ENCODE results near the gene MCTP1. TPM values are rescaled to one million over a fixed set of nuclear protein-coding genes. Genes with fewer than 3 reads are reported as not detected.

The MCTP1 gene
- total RNA-seq, 1 experiment from 2014 or later = 48.2 TPM

- in situ Hi-C loops (cut with HindIII; ENCODE audit: low pct_unique_long_range_greater_than_20kb, low sequenced_read_pairs) = no loop called here
- DNase-seq (ENCODE audit: low read depth, low spot score) = peak; percentile 53
Observed at GRCh38 chr5:95261437-95262175, 23.3 kb downstream of the MCTP1 start.

- in situ Hi-C loops (cut with HindIII; ENCODE audit: low pct_unique_long_range_greater_than_20kb, low sequenced_read_pairs) = no loop called here
- DNase-seq (ENCODE audit: low read depth, low spot score) = no peak
Observed at GRCh38 chr5:95256991-95257390, 27.9 kb downstream of the MCTP1 start.

- in situ Hi-C loops (cut with HindIII; ENCODE audit: low pct_unique_long_range_greater_than_20kb, low sequenced_read_pairs) = no loop called here
Observed at GRCh38 chr5:95256446-95256845, 28.4 kb downstream of the MCTP1 start.

GRCh38 chr5:95252801-95253200, 32.1 kb downstream of the MCTP1 start:
- in situ Hi-C loops (cut with HindIII; ENCODE audit: low pct_unique_long_range_greater_than_20kb, low sequenced_read_pairs) = no loop called here
- DNase-seq (ENCODE audit: low read depth, low spot score) = no peak

More at GRCh38 chr5:95256446-95256845, 28.4 kb downstream of the MCTP1 start:
- DNase-seq (ENCODE audit: low read depth, low spot score) = no peak

GRCh38 chr5:95251185-95251584, 33.7 kb downstream of the MCTP1 start:
- in situ Hi-C loops (cut with HindIII; ENCODE audit: low pct_unique_long_range_greater_than_20kb, low sequenced_read_pairs) = no loop called here

GRCh38 chr5:95244479-95244878, 40.4 kb downstream of the MCTP1 start:
- in situ Hi-C loops (cut with HindIII; ENCODE audit: low pct_unique_long_range_greater_than_20kb, low sequenced_read_pairs) = no loop called here
- DNase-seq (ENCODE audit: low read depth, low spot score) = no peak

More at GRCh38 chr5:95251185-95251584, 33.7 kb downstream of the MCTP1 start:
- no peak for DNase-seq (ENCODE audit: low read depth, low spot score)

GRCh38 chr5:95241635-95242034, 43.3 kb downstream of the MCTP1 start:
- in situ Hi-C loops (cut with HindIII; ENCODE audit: low pct_unique_long_range_greater_than_20kb, low sequenced_read_pairs) = no loop called here
- no peak for DNase-seq (ENCODE audit: low read depth, low spot score)

- in situ Hi-C loops (cut with HindIII; ENCODE audit: low pct_unique_long_range_greater_than_20kb, low sequenced_read_pairs) = no loop called here
Observed at GRCh38 chr5:95241161-95241560, 43.7 kb downstream of the MCTP1 start.

GRCh38 chr5:95238560-95239325, 46.2 kb downstream of the MCTP1 start:
- in situ Hi-C loops (cut with HindIII; ENCODE audit: low pct_unique_long_range_greater_than_20kb, low sequenced_read_pairs) = no loop called here
- DNase-seq (ENCODE audit: low read depth, low spot score) = peak; percentile 66

More at GRCh38 chr5:95241161-95241560, 43.7 kb downstream of the MCTP1 start:
- DNase-seq (ENCODE audit: low read depth, low spot score) = no peak

GRCh38 chr5:95237324-95237723, 47.6 kb downstream of the MCTP1 start:
- peak; percentile 37 for DNase-seq (ENCODE audit: low read depth, low spot score)
- in situ Hi-C loops (cut with HindIII; ENCODE audit: low pct_unique_long_range_greater_than_20kb, low sequenced_read_pairs) = no loop called here

GRCh38 chr5:95235439-95235982, 49.4 kb downstream of the MCTP1 start:
- in situ Hi-C loops (cut with HindIII; ENCODE audit: low pct_unique_long_range_greater_than_20kb, low sequenced_read_pairs) = no loop called here
- no peak for DNase-seq (ENCODE audit: low read depth, low spot score)

GRCh38 chr5:95229646-95230045, 55.2 kb downstream of the MCTP1 start:
- in situ Hi-C loops (cut with HindIII; ENCODE audit: low pct_unique_long_range_greater_than_20kb, low sequenced_read_pairs) = no loop called here
- no peak for DNase-seq (ENCODE audit: low read depth, low spot score)

GRCh38 chr5:95224701-95225459, 60.0 kb downstream of the MCTP1 start:
- no peak for DNase-seq (ENCODE audit: low read depth, low spot score)
- in situ Hi-C loops (cut with HindIII; ENCODE audit: low pct_unique_long_range_greater_than_20kb, low sequenced_read_pairs) = no loop called here

- in situ Hi-C loops (cut with HindIII; ENCODE audit: low pct_unique_long_range_greater_than_20kb, low sequenced_read_pairs) = no loop called here
- no peak for DNase-seq (ENCODE audit: low read depth, low spot score)
Observed at GRCh38 chr5:95223566-95224258, 61.2 kb downstream of the MCTP1 start.

- DNase-seq (ENCODE audit: low read depth, low spot score) = no peak
- in situ Hi-C loops (cut with HindIII; ENCODE audit: low pct_unique_long_range_greater_than_20kb, low sequenced_read_pairs) = no loop called here
Observed at GRCh38 chr5:95222836-95223235, 62.1 kb downstream of the MCTP1 start.

GRCh38 chr5:95221234-95221633, 63.7 kb downstream of the MCTP1 start:
- in situ Hi-C loops (cut with HindIII; ENCODE audit: low pct_unique_long_range_greater_than_20kb, low sequenced_read_pairs) = no loop called here

GRCh38 chr5:95220381-95220780, 64.5 kb downstream of the MCTP1 start:
- DNase-seq (ENCODE audit: low read depth, low spot score) = no peak
- in situ Hi-C loops (cut with HindIII; ENCODE audit: low pct_unique_long_range_greater_than_20kb, low sequenced_read_pairs) = no loop called here

More at GRCh38 chr5:95221234-95221633, 63.7 kb downstream of the MCTP1 start:
- DNase-seq (ENCODE audit: low read depth, low spot score) = no peak

Measured in SK-MEL-5 (cell line).